Stimulated activated CD4-positive, alpha-beta T cell treated with anti-CD3 and anti-CD28 coated beads, TNF-alpha, amount 100 ng/mL, for 48 hours (primary cell): Measurements from ENCODE around the gene THAP12.

Experiments used
- DNase-seq, 3 donors: peaks; one replicate each; pipeline ENCODE4 v3.0.0-alpha.2; 2020; ENCODE audit warnings: low read depth in 3 of 3

Gene THAP12

GRCh38 chr11:76302996-76303395 lies 77.9 kb downstream of the THAP12 start:
- no peak for DNase-seq
